Stomach (tissue), 19 donors: ENCODE results near the gene MRPL30. TPM values are rescaled to one million over a fixed set of nuclear protein-coding genes. Genes with fewer than 3 reads are reported as not detected.
"Not testable (repeated sequence)": the region's sequence is repeated elsewhere in the genome, so short reads cannot be mapped to it uniquely, and the experiment has no call there.

Source experiments
- DNase-seq, 2 donors: peaks; one replicate each; pipeline versions ENCODE4 v3.0.0 to v3.0.0-alpha.2; 2013 to 2019
- H3K27ac ChIP-seq, 5 donors: fragments of 200-600 bp in 4 of 5; sonication (generic) in 4 of 5; one replicate each; pipeline ENCODE4 v1.5.1; 2013 to 2019; ENCODE audit warnings: mild to moderate bottlenecking in 1 of 5, moderate library complexity in 1 of 5
- H3K27me3 ChIP-seq, 3 donors: fragments of 200-600 bp; sonication (generic); one replicate each; pipeline ENCODE4 v1.5.1; 2017 to 2019; ENCODE audit warnings: mixed run types in 1 of 3
- H3K36me3 ChIP-seq, 4 donors: fragments of 200-600 bp; sonication (generic); 1 replicate in 3 of 4; 2 replicates in 1 of 4; pipeline ENCODE4 v1.5.1; 2016 to 2019
- H3K4me1 ChIP-seq, 4 donors: fragments of 200-600 bp; sonication (generic); one replicate each; pipeline ENCODE4 v1.5.1; 2016 to 2019
- H3K4me3 ChIP-seq, 4 donors: fragments of 200-600 bp; sonication (generic) in 3 of 4; one replicate each; pipeline ENCODE4 v1.5.1; 2016 to 2019; ENCODE audit warnings: mild to moderate bottlenecking in 1 of 4
- H3K9me3 ChIP-seq, 4 donors: fragments of 200-600 bp; sonication (generic); one replicate each; pipeline ENCODE4 v1.5.1; 2016 to 2019
- CTCF ChIP-seq, 7 experiments: fragments of 450-650 bp in 4 of 7; fragments of 200-600 bp in 3 of 7; sonication (generic) in 3 of 7; IDR thresholded peaks; one replicate each; pipeline ENCODE4 v1.5.1; 2016 to 2019; ENCODE audit warnings: antibody characterized with exemption in 7 of 7, control low read depth in 2 of 7, mild to moderate bottlenecking in 1 of 7
- EP300 ChIP-seq: sonication (generic); formaldehyde crosslinking; IDR thresholded peaks from one replicate; pipeline ENCODE4 v1.6.1; 2017; ENCODE audit warnings: antibody characterized with exemption
- POLR2A ChIP-seq, 4 donors: fragments of 450-650 bp; IDR thresholded peaks; one replicate each; pipeline ENCODE4 v1.6.1; 2016; ENCODE audit warnings: antibody characterized with exemption in 4 of 4, control low read depth in 2 of 4, mild to moderate bottlenecking in 1 of 4, moderate library complexity in 1 of 4
- POLR2AphosphoS5 ChIP-seq, 3 donors: sonication (generic); formaldehyde crosslinking; IDR thresholded peaks; one replicate each; pipeline ENCODE4 v1.6.1; 2016; ENCODE audit warnings: antibody characterized with exemption in 3 of 3
- WGBS, 5 donors: extraction: QIAGEN DNeasy Blood & Tissue Kit in 3 of 5; methylation state at CpG; one replicate each; pipeline versions ENCODE4 v1.1.5 to v1.1.7; 2013 to 2018; 5-methylcytosine and 5-hydroxymethylcytosine counted together
- intact Hi-C: fragments of 100-400 bp; cut with DNase I; formaldehyde crosslinking; loops from one replicate; pipeline ENCODE4 v1.15.1; 2023; ENCODE audit warnings: low total_unique reads
- long read RNA-seq, 10 donors: transcript quantifications; one replicate each; lab custom pipeline, GENCODE V29; 2026
- polyA plus RNA-seq, 3 donors: library from polyadenylated mRNA; stranded (reverse); fragments of 200-250 nt; gene quantifications; one replicate each; pipeline ENCODE4 v1.2.3, GENCODE V29; 2013
- total RNA-seq, 5 donors: library from RNA; depleted of rRNA; stranded (reverse); fragments of >200 nt; gene quantifications; one replicate each; pipeline versions ENCODE4 v1.1.0 to v1.2.3, GENCODE V29; 2014 to 2016
- donor health status: healthy with polysubstance abuse.
- donor health status: Bipolar disorder and iron deficiency.
- donor health status: healthy.

Gene MRPL30
- total RNA-seq: 10 to 100 TPM in 4 of 5 donors, 1 to 10 TPM in 1; 1.4 to 97.4 (median 38.4) TPM
- 10 to 100 TPM; 20.7 to 24.7 (median 21.4) TPM for polyA plus RNA-seq
- long read RNA-seq, donor 1, transcript MRPL30-201 (6 exons, 2,605 nt): major isoform, 10 of 10 reads
- long read RNA-seq, donor 1, partial matches to known transcripts: 0 of 10 reads
- long read RNA-seq, donor 1, other reads (novel, unspliced or antisense): 0 of 10 reads
- long read RNA-seq, donor 2, transcript MRPL30-201 (6 exons, 2,605 nt): major isoform, 7 of 8 reads
- long read RNA-seq, donor 2, partial matches to known transcripts: 0 of 8 reads
- long read RNA-seq, donor 2, other reads (novel, unspliced or antisense): 0 of 8 reads
- long read RNA-seq, donor 3, transcript MRPL30-201 (6 exons, 2,605 nt): major isoform, 6 of 6 reads
- long read RNA-seq, donor 3, partial matches to known transcripts: 0 of 6 reads
- long read RNA-seq, donor 3, other reads (novel, unspliced or antisense): 0 of 6 reads
- long read RNA-seq, donor 4: 0 reads
- long read RNA-seq, donor 5, transcript MRPL30-201 (6 exons, 2,605 nt): major isoform, 11 of 12 reads
- long read RNA-seq, donor 5, partial matches to known transcripts: 0 of 12 reads
- long read RNA-seq, donor 5, other reads (novel, unspliced or antisense): 0 of 12 reads
- long read RNA-seq, donor 6: 0 reads
- long read RNA-seq, donor 7, transcript MRPL30-201 (6 exons, 2,605 nt): major isoform, 13 of 17 reads
- long read RNA-seq, donor 7, partial matches to known transcripts: 0 of 17 reads
- long read RNA-seq, donor 7, other reads (novel, unspliced or antisense): 0 of 17 reads
- long read RNA-seq, donor 8, transcript MRPL30-201 (6 exons, 2,605 nt): major isoform, 15 of 19 reads
- long read RNA-seq, donor 8, partial matches to known transcripts: 0 of 19 reads
- long read RNA-seq, donor 8, other reads (novel, unspliced or antisense): 0 of 19 reads
- long read RNA-seq, donor 9, transcript MRPL30-201 (6 exons, 2,605 nt): major isoform, 17 of 33 reads
- long read RNA-seq, donor 9, partial matches to known transcripts: 13 of 33 reads
- long read RNA-seq, donor 9, other reads (novel, unspliced or antisense): 0 of 33 reads
- long read RNA-seq, donor 10, partial matches to known transcripts: 0 of 6 reads
- long read RNA-seq, donor 10, other reads (novel, unspliced or antisense): 0 of 6 reads

GRCh38 chr2:99180755-99181623 is at the start of gene MRPL30, which contains the start of gene MITD1:
Gene MRPL30, plus strand, starts transcription at chr2:99181184. Its CDS starts 5,020 bp downstream, at chr2:99186204.
Gene MITD1, minus strand, starts transcription at chr2:99181058. Its CDS starts 77 bp downstream, at chr2:99180981.
- Histone ChIP-seq H3K4me1 (peaks cover 29 to 63% (median 50%) of the 10 kb centered on the region in 4 donors), H3K36me3 (no peaks in the 10 kb centered on the region), H3K9me3 (no peaks in the 10 kb centered on the region), H3K27me3 (no peaks in the 10 kb centered on the region), H3K4me3 (peak within 1 kb of the TSS; percentile 63 to 89 (median 77)), H3K27ac (peak within 1 kb of the TSS; percentile 73 to 86 (median 84))
- intact Hi-C loops: loop anchor here (10.0 kb wide), 1 partner anchor 154 kb away; the partner anchor contains the start of genes EIF5B and TXNDC9
- peak; percentile 92 to 98 for DNase-seq
- TF ChIP-seq POLR2AphosphoS5 (IDR thresholded peaks at IDR 0.05) (peak; percentile 74 to 95 (median 90)), EP300 (no peak), POLR2A (IDR thresholded peaks at IDR 0.05) (peak in 1 of 4 donors; percentile 52), CTCF (IDR thresholded peaks at IDR 0.05) (peak in 1 of 7 experiments; percentile 15)
- 0 to 1% (median 0%) methylated on average over 32 to 39 of the region's 39 CpGs for WGBS, 5 donors

DNA sequence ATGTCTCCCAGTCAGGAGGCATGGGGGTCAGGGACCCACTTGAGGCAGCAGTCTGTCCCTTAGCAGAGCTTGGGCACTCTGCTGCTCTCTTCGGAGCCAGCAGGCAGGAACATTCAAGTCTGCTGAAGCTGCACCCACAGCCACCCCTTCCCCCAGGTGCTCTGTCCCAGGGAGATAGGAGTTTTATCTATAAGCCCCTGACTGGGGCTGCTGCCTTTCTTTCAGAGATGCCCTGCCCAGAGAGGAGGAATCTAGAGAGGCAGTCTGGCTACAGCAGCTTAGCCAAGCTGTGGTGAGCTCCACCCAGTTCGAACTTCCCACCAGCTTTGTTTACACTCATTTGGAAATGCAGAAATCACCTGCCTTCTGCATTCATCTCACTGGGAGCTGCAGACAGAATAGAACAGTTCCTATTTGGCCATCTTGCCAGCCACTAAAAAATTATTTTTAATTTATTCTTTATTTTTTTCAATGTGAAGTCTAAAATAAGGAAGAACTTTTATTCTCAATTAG is 45.9 kb upstream of the MRPL30 start:
- peaks cover 0 to 40% (median 28%) of the 10 kb centered on the region in 4 donors for H3K9me3 ChIP-seq
- intact Hi-C loops, H3K4me1 ChIP-seq, DNase-seq, H3K36me3 ChIP-seq, H3K4me3 ChIP-seq, H3K27me3 ChIP-seq, H3K27ac ChIP-seq: not testable (repeated sequence)
- WGBS, 5 donors: 88 to 97% (median 96%) methylated on average over 2 of the region's 2 CpGs

DNA sequence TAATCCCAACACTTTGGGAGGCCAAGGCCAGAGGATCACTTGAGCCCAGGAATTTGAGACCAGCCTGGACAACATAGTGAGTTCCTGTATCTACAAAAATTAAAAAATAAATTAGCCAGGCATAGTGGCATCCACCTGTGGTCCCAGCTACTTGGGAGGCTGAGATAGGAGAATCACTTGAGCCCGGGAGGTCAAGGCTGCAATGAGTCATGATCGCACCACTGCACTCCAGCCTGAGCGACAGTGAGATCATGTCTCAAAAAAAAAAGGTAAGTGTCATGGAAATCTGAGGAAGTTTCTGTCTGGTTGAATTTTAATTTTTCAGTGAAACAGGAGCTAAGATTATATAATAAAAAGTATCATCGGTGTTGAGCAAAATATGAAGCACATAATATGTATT is 42.0 kb upstream of the MRPL30 start:
- TF ChIP-seq POLR2AphosphoS5 (IDR thresholded peaks at IDR 0.05): no peak
- TF ChIP-seq CTCF (IDR thresholded peaks at IDR 0.05): no peak
- no peak for TF ChIP-seq POLR2A (IDR thresholded peaks at IDR 0.05)
- TF ChIP-seq EP300: no peak
- H3K27me3 ChIP-seq: no peaks in the 10 kb centered on the region
- H3K9me3 ChIP-seq: peaks cover 0 to 4% (median 0%) of the 10 kb centered on the region in 4 donors
- no peak overlapping the region for H3K27ac ChIP-seq
- no peak overlapping the region for H3K4me3 ChIP-seq
- intact Hi-C loops: no loop called here
- H3K4me1 ChIP-seq: peaks cover 4 to 20% (median 18%) of the 10 kb centered on the region in 4 donors
- no peaks in the 10 kb centered on the region for H3K36me3 ChIP-seq
- DNase-seq: no peak
- 94 to 99% (median 98%) methylated on average over 4 of the region's 4 CpGs for WGBS, 5 donors
